Measurements from ENCODE around the gene AP1S1.

The AP1S1 gene

GRCh38 chr7:101159696-101160674, 5.7 kb downstream of the AP1S1 start:
- DNase-seq, result no peak

- no peak for DNase-seq
Observed at GRCh38 chr7:101160910-101161309, 6.6 kb downstream of the AP1S1 start.

GRCh38 chr7:101161692-101162471, 7.6 kb downstream of the AP1S1 start:
- DNase-seq, result no peak

- peak; percentile 31 for DNase-seq
Observed at GRCh38 chr7:101162551-101163278, 8.4 kb downstream of the AP1S1 start.

- no peak for DNase-seq
Observed at GRCh38 chr7:101163279-101164070, 9.2 kb downstream of the AP1S1 start.

- DNase-seq, result peak; percentile 58
Observed at GRCh38 chr7:101164071-101164840, 10.0 kb downstream of the AP1S1 start.

GRCh38 chr7:101165075-101165957, 11.0 kb downstream of the AP1S1 start, which contains the start of gene VGF:
Gene VGF (minus strand): TSS chr7:101165569. CDS start chr7:101164843, 726 bp downstream.
- DNase-seq, result peak; percentile 95

GRCh38 chr7:101165958-101166647, 11.8 kb downstream of the AP1S1 start:
- no peak for DNase-seq

GRCh38 chr7:101166648-101166908, 12.3 kb downstream of the AP1S1 start:
- DNase-seq, result no peak

- DNase-seq, result peak; percentile 76
Observed at GRCh38 chr7:101166909-101167644, 12.8 kb downstream of the AP1S1 start.

GRCh38 chr7:101167645-101168411, 13.6 kb downstream of the AP1S1 start:
- DNase-seq, result no peak

- no peak for DNase-seq
Observed at GRCh38 chr7:101168412-101169049, 14.3 kb downstream of the AP1S1 start.

GRCh38 chr7:101169110-101169837, 15.0 kb downstream of the AP1S1 start:
- DNase-seq, result no peak

- peak; percentile 52 for DNase-seq
Observed at GRCh38 chr7:101169838-101170551, 15.7 kb downstream of the AP1S1 start.

- DNase-seq, result no peak
Observed at GRCh38 chr7:101170617-101171441, 16.6 kb downstream of the AP1S1 start.
